GM19324 (cell line): ENCODE results near the gene DCAF11.

ENCODE experiments used
- ATAC-seq: cut with Tn5 transposase; IDR thresholded peaks from one replicate; pipeline ENCODE4 v1.9.1; 2021; ENCODE audit warnings: mild to moderate bottlenecking, moderate library complexity; ENCODE audit not compliant: unreplicated experiment, low FRiP score

DCAF11 gene

DNA sequence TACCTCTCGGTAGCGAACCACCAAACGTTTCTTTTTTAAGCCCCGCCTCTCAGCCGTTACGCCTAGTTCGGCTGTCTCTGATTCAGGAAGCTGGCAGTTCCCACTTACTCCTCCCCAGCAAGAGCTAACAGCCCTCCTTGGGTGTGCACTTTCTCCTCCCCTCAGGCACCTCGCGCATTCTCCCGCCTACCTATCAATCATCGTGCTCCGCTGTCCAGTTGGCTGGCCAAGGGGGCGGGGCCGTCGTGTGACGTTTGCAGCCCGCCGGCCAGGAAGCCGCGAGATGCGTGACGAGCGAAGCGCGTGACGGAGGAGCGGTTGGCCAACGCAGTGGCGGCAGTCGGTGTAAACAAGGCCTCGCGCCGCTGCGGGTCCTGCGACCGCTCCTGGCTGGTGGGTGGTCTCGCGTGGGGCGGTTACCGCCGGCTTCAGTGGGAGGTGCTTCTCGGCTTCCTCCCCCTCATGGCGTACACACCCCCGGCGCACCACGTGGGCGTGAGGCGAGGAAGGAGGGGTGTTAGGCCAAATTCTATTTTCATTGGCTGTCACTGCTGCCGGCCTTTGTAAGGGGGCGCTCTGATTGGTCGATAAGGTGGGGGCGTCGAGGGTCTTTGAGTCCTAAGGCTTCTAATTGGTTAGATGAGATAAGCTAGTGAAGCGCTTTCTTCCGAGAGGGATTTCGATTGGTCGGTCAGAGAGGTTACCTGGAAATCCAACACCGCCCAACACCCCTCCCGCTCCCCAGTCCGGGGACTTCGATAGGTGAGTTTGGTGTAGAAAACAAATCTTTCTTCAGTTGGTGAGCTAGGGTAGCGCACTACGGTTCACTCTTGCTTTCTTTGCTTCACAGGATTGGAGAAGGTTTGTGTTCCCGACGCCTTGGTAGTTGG, at the start of gene DCAF11, which contains the start of gene NRL:
TSS of gene DCAF11 (plus strand) at position 246 of the 890 bp plus-strand sequence. CDS start 818 bp downstream, outside the sequence.
TSS of gene NRL (minus strand) at position 418 of the 890 bp plus-strand sequence. CDS start 32,101 bp downstream, outside the sequence.
- peak; percentile 91 for ATAC-seq

DNA sequence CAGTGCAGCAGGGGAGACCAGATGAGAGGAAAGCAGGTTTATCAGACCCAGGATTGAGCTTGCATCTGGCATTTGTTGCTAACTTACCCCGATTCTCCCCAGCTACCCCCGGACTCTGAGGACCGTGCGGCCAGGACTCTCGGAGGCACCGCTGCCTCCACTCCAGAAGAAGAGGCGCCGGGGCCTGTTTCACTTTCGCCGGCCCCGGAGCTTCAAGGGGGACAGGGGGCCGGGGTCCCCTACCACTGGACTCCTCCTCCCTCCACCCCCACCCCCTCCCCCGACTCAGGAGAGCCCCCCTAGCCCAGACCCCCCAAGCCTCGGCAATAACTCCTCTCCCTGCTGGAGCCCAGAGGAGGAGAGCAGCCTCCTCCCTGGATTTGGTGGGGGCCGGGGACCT, 49.7 kb upstream of the DCAF11 start:
- no peak for ATAC-seq

DNA sequence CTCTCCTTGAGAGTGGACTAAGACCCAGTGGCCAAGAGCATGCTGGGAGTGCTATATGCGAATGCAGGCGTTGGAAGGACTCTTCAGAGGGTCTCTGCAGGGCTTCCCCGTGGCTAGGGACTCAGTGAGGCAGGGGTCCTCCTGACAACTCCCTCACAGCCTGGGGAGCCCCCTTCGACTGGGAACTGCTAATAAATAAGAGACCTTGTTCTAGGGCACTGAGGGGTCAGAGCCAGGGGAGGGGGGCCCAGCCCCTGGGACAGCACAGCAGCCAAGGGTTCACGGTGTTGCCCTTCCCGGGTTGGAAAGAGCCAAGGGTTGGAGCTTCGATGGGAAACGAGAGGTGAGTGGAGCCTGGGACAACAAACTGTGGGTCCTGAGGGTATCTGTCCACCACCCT, 49.2 kb upstream of the DCAF11 start:
- no peak for ATAC-seq

DNA sequence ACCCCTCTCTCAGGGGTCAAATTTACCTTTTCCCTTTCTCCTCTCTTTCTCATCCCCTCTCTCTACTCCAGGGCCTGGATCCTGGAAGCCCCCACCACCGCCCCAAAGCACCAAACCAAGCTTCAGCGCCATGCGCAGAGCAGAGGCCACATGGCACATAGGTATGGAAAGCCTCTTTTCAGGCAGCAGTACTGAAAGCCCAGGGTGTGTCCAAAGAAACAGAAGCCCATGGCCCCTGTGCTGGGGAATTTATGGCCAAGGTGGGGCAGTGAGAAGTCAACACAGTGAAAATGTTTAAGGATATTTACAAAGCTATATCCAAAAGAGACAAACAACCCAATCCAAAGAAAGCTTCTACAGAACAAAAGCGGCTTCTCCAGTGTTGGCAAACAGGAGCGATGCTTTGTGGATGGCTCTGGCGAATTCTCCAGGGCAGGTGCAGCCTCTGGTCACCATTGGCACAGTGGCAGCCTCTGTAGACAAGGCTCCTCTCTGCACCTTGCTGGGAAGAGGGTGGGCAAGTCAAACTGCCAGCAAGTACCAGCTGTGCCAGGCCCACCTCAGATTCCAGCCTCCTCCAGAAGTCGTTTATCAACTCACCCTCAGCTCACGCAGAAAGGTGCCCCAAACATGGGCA, 48.0 kb upstream of the DCAF11 start:
- ATAC-seq = no peak

DNA sequence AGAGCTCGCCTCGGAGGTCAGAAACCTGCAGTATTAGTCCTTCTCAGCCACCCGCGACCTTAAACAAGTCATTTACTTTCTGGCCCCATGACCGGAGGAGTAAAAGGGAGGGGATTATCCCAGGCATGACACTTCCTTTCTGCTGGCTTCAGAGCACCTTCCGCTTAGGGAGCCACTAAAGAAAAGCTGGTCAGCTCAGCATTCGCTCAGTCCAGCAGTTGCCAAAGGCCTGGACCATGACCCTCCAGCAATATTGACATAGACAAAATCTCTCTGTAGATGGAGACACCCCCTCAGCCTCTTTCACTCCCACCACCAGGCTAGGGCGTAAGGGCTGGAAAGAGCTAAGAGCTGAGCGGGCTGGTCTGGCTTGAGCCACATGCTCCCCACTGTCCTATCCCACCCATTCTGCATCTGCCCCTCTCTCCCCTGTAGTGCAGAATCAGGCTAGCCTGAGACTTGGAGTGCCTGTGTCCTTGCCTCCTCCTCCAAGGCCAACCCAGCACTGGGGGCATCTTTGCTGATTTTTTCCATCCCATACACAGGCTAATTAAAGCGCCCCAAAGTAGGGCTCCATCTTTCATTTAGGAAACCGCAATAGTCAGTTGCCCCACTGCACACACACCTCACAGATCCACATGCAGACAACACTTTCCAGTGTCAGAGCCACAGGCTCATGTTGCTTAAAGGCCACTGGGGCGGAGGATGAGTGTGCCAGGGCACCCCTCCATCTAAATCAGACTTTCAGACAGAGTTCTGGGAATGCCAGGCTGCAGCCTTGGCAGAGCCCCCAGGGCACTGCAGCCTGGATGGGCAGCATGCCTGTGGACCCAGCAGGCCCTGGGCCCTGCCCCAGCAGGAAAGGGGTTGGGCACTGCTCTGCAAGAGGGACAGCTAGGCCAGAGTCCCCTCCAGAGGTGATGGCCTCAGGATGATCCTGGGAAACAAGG, 47.2 kb upstream of the DCAF11 start:
- no peak for ATAC-seq

DNA sequence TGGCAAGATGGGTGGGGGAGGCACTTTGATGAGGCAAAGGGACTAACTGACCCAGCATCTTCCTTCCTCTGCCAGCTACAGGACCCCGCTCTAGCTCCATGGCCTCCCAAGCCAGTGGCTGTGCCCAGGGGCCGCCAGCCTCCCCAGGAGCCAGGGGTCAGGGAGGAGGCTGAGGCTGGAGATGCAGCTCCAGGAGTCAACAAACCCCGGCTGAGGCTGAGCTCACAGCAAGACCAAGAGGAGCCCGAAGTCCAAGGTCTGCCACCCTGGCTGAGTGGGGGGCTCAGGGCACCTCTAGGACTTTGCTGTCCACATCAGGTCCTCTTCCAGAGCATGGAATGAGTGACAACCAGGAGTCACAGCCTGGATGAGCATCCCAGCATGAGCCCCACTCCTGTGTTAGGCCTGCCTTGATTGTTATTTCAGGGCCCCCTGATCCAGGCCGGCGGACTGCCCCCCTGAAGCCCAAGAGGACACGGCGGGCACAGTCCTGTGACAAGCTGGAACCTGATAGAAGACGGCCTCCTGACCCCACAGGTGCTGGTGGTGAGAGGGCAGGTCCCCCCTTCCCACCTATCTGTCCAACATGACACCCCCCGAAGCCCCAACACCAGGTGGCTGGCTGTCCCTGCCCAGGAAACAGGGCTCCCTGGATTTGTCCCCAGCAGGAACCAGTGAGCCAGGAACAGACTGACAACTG, 45.7 kb upstream of the DCAF11 start:
- no peak for ATAC-seq

DNA sequence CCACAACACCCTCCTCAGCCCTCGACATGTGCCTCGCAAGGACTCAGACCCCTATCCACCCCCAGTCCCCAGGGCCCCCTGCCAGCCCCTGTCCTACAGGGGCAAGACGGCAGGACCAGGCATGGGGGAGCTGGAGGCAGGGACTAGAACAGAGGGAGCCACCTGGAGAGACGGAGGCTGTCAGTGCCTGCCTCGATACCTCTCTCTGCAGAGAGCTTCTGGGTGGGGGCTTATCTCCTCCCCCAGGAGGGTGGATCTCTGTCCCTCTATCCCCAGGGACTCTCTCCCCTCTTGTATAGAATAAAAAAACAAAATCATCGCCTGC, 45.2 kb upstream of the DCAF11 start:
- no peak for ATAC-seq

DNA sequence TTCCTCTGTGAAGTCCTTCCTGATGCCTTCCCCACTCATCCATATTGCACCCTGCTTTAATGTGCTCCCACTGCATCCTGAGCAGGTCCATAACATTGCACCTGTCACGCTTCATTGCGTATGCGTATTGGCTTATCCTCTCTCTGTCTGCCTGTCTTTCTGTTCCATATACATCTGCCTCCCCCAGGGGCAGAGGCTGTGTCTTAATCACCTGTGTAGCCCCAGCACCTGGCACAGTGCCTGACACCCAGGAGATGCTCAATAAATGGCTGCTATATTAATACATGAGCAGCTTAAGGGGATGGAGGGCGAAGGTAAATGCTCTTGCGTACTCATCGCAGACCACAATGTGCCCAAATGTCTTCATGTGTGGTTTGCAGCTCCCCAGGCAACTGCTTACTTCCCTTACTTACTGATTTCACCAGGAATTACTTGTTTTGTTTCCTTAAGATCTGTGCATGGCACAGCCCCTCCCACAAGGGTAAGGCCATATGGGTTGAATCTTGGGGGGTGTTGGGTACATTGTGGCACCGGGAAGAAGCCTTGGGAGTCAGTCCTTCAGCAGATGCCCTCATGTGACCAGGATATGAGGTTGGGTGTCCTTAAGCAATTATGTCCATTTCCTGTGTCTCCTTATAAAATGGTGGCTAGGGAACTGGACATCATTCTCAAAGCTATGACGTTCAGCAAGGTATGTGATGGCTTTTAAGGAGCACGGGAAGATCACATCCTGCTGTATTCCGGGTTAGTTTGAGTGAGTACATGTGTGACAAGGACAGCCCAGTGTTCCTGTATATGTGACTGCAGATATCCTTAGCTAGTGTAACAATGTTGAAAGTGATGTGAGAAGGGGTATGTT, 44.1 kb upstream of the DCAF11 start:
- no peak for ATAC-seq

DNA sequence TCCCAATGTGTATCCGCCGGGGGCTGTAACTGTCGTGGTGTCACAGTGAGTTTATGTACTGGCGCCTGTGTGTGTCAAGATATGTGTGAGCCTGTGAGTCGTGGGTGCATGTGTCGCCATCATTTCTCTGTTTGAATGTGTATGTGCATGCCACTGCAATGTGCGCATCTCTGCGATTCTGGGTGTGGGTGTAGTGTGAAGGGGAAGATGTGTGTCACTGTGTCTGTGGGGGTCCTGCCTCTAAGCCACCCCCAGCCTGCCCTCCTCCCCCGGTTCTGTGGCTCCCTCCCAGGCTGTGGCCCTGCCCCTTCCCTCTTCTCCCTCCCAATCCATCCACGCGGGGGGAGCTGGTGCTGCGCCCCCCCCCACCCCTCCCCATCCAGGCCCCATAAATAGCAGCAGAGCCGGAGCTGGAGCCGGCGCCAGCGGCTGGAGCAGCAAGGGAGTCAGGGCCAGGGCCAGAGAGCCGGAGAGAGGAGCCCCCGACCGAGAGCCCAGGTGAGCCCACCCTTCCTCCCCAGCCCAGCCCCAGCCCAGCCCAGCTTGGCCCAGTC, 43.4 kb upstream of the DCAF11 start, which contains the start of gene CPNE6:
TSS of gene CPNE6 (plus strand) at position 419 of the 554 bp plus-strand sequence. CDS start 1,375 bp downstream, outside the sequence.
- no peak for ATAC-seq

DNA sequence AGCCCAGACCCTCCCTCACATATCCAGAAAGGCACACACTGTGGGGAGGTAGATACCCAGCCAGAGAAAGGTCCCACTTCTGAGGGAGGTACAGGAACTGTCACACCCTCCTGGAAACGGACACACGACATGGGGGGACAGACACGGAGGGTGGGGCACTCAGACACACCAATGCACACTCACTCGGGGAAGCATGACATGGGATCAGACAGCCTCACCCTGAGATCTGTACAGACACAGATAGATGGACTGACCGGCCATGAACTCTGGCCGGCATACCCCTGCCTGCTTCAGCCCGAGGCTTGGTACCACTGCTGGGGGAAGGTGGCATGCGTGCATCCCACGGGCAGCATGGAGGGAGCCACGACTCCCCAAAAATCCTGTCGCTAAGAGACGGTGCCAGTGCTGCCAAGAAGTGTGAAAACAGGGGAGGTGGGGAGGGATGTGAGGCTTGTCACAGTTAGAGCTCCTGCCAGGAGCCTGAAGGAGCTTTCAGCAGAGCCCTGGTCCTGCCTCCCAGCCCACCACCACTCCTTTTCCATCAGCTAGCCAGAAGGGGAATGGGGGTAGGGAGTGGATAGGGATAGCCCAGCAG, 42.6 kb upstream of the DCAF11 start:
- ATAC-seq = no peak

DNA sequence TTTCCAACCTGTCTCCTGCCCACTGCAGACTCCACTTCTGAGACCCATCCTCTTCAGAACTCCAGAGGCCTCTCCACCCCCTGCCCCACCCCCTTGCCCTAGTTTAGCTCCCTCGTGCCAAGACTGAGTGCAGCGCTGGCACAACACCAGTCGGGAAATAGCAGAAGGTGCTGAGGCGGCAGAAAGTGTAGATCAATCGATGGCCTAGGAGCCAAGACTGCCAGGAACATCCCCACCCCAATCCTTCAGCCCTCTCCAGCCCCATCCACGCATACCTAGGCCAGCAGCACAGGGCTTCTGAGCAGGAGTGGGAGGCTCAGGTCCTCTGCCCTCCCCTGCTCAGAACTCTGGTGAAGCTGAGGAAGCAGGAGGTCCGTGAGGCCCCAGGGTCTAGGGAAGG, 42.1 kb upstream of the DCAF11 start:
- no peak for ATAC-seq

DNA sequence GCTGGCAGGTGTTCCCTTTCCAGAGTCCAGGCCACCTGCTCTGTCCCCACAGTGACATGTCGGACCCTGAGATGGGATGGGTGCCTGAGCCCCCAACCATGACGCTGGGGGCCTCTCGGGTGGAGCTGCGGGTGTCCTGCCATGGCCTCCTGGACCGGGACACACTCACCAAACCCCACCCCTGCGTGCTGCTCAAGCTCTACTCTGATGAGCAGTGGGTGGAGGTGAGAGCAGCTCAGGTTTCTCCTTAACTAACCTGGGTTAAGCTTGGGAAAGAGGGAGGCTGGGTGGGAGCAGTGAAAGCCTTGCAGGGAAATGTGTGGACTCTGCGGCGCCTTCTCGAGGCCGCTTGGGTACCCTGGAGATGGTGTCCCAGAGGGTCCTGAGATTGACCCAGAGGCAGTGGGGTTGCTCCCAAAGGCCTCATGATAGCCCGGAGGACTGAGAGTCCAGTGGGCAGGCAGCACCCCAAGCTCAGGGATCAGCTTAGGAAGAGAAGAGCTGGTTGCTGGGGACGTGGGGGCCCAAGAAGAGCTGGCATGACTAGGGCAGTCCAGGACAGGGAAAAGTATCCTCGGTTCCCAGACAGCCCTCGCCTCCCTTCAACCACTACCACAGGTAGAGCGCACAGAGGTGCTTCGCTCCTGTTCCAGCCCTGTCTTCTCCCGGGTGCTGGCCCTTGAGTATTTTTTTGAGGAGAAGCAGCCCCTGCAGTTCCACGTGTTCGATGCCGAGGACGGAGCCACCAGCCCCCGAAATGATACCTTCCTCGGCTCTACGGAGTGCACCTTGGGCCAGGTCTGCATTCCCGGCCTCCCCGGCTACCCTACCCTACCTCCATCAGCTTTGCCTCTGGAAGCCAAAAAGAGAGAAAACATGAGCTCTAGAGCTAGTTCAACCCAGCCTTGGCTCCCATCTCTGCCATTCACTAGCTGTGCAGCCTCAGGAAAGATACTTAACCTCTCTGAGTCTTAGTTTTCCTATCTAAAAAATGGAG, 41.4 kb upstream of the DCAF11 start:
- no peak for ATAC-seq

DNA sequence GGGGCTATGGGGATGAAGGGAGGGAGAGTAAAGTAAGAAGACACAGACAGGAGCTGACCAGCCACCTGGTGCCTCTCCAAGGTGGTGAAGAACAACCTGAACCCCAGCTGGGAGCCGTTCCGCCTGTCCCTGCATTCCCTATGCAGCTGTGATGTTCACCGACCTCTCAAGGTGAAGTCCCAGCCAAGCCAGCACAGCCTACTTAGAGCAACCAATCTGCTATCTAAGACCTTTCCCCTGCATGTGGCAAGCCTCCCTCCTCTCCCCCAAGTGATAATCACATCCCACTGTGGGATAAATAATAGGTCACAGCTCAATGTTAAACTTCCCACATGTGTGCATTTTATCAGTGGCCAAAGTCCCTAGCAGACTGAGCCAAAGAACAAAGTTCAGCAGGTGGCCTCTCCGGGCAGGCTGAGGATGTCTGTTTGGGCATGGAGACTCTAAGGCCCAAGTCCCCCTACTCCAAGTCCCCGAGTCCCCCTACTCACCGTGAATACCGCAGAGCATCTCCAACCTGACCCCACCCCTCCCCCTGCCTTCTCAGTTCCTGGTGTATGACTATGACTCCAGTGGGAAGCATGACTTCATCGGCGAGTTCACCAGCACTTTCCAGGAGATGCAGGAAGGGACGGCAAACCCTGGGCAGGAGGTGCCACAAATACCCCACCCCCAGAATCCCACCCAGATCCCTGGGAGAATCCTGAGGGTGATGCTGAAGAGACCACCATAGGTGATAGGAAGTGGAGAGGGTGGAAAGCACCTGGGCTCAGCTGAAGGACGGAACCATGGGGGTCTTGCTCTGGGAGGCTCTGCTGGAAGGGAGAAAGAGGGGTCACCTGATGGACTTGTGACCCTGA, 39.7 kb upstream of the DCAF11 start:
- no peak for ATAC-seq

DNA sequence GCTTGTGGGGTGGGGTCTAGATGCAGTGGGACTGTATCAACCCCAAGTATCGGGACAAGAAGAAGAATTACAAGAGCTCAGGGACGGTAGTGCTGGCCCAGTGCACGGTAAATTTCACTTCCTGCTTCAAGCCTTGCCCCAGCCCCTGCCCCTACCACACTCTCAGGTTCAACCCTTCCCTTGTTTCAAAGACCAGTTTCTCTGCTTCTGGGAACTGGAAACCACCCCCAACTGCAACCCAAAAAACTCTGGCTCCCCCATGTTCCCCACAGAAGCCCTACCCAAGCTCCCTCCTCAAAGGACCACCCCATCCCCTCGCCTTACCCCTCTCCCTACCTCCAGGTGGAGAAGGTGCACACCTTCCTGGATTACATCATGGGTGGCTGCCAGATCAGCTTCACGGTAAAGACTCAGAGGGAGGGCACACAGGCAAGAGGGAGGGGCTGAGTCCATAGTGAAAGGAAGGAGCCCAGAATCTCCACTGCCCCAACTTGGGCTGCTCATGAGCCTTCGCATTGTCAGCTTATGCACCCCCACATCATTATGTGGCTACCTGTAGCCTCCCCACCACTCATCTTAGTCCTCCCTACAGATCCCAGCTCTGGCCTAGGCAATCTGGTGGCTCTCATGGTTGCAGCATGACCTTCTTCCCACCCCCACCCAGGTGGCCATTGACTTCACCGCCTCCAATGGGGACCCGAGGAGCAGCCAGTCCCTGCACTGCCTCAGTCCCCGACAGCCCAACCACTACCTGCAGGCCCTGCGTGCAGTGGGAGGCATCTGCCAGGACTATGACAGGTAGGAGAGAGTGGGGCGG, 38.9 kb upstream of the DCAF11 start:
- ATAC-seq = no peak

DNA sequence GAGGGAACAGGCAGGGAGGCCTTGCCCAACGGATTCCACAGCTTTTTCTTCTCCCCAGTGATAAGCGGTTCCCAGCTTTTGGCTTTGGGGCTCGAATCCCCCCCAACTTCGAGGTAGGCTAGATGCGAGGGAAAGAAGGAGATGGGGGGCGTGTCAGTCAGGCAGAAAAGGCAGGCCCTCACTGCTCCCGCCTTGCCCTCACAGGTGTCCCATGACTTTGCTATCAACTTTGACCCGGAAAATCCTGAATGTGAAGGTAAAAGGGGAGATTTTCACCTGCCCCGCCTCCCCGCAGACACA, 38.3 kb upstream of the DCAF11 start:
- ATAC-seq = no peak

DNA sequence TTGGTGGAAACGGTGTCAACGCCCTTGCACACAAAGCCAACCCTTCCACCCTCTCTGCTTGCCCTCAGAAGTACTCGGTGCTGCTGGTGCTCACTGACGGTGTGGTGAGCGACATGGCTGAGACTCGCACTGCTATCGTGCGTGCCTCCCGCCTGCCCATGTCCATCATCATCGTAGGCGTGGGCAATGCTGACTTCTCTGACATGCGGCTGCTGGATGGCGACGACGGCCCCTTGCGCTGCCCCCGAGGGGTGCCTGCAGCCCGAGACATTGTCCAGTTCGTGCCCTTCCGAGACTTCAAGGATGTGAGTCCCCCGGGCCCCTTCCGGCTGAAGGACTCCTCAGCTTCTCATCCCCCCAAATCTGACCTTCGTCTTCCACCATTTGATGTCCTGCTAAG, 37.5 kb upstream of the DCAF11 start:
- no peak for ATAC-seq
